DMS 273 treated with DMSO at 0.1 percent for 48 hours (cell line): Measurements from ENCODE around the gene MUC5B.
"Not testable (repeated sequence)": the region's sequence is repeated elsewhere in the genome, so short reads cannot be mapped to it uniquely, and the experiment has no call there.

Experiments used
- DNase-seq: peaks from one replicate; lab custom pipeline; 2025; lab: John Stamatoyannopoulos, UW

MUC5B gene

GRCh38 chr11:1189816-1190215, 33.0 kb upstream of the MUC5B start:
- DNase-seq = not testable (repeated sequence)

DNA sequence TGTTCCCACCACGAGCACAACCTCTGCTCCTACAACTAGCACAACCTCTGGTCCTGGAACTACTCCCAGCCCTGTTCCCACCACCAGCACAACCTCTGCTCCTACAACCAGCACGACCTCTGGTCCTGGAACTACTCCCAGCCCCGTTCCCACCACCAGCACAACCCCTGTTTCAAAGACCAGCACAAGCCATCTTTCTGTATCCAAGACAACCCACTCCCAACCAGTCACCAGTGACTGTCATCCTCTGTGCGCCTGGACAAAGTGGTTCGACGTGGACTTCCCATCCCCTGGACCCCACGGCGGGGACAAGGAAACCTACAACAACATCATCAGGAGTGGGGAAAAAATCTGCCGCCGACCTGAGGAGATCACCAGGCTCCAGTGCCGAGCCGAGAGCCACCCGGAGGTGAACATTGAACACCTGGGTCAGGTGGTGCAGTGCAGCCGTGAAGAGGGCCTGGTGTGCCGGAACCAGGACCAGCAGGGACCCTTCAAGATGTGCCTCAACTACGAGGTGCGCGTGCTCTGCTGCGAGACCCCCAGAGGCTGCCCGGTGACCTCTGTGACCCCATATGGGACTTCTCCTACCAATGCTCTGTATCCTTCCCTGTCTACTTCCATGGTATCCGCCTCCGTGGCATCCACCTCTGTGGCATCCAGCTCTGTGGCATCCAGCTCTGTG, 30.9 kb upstream of the MUC5B start:
- DNase-seq = not testable (repeated sequence)

DNA sequence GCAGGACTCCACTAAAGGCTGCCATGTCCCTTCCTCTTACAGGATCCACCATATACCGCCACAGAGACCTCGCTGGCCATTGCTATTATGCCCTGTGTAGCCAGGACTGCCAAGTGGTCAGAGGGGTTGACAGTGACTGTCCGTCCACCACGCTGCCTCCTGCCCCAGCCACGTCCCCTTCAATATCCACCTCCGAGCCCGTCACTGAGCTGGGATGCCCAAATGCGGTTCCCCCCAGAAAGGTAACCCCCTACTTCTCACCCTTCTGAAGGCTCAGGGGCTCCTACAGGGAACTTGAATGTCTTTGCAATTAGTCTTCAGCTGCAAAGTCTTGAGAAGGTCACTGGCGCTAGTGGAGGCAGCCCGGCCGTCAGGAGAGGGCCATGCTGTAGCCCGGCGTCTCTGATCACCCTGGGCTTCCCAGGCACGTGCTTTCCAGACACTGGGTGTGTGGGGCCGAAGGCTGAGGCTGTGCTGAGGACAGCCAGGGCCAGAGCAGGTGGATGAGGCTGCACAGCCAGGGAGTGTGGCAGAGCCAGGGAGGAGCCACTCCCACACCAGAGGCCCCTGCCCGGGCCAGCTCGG, 30.0 kb upstream of the MUC5B start:
- no peak for DNase-seq

DNA sequence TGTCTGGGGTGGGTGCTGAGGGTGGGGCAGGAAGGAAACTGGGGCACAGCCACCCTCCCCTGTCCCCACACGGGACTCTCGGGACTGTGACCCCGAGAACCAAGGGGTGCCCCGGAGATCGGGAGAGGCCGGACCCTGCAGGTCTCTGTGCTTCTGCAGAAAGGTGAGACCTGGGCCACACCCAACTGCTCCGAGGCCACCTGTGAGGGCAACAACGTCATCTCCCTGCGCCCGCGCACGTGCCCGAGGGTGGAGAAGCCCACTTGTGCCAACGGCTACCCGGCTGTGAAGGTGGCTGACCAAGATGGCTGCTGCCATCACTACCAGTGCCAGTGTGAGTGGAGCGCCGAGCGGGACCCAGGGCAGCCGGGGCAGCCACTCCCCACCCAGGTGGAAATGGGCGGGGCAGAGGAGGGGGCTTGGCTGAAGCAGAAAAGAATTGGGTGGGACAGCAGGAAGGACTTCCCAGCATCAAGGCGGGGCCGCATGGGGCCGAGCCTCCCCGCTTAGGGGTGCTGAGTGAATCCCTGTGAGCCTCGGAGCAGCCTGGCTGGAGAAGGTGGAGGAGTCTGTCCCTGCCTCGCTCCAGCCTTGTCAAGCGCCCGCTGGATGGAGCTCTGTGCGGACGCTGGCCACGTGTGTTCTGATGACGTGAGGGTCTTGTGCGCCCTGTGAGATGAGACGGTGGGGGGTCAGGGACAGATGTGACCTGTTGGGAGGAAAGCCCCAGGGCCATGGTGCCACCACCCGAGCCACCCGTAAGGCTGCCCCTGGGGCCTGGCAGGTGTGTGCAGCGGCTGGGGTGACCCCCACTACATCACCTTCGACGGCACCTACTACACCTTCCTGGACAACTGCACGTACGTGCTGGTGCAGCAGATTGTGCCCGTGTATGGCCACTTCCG, 29.3 kb upstream of the MUC5B start:
- no peak for DNase-seq

GRCh38 chr11:1194231-1194976, 28.5 kb upstream of the MUC5B start:
- no peak for DNase-seq

DNA sequence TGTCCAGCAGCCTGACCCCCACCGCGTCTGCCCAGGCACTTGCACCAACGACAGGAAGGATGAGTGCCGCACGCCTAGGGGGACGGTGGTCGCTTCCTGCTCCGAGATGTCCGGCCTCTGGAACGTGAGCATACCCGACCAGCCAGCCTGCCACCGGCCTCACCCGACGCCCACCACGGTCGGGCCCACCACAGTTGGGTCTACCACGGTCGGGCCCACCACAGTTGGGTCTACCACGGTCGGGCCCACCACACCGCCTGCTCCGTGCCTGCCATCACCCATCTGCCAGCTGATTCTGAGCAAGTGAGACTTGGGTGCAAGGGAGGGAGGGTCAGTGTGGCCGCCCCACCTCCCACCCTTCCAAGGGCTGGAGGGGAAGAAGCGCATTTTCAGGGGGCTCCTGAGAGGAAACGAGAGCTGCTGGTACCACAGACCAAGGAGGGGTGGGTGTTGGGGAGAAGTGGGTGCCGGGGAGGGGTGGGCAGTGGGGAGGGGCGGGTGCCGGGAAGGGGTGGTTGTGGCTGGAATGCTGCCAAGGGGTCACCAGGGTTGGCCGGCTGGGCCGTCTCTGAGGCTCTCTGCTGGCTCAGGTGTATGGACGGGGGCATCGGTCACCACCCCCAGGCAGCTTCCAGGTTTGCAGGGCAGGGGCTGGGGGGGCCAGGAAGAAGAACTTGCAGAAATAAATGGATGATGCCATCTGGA, 27.7 kb upstream of the MUC5B start:
- DNase-seq = no peak

GRCh38 chr11:1195682-1196515, 27.0 kb upstream of the MUC5B start:
- no peak for DNase-seq

- no peak for DNase-seq
These were observed 26.1 kb upstream of the MUC5B start for GRCh38 chr11:1196516-1197391.

- DNase-seq = no peak
These were observed 25.4 kb upstream of the MUC5B start for GRCh38 chr11:1197431-1197885.

- DNase-seq = no peak
These were observed 24.8 kb upstream of the MUC5B start for GRCh38 chr11:1197886-1198560.

DNA sequence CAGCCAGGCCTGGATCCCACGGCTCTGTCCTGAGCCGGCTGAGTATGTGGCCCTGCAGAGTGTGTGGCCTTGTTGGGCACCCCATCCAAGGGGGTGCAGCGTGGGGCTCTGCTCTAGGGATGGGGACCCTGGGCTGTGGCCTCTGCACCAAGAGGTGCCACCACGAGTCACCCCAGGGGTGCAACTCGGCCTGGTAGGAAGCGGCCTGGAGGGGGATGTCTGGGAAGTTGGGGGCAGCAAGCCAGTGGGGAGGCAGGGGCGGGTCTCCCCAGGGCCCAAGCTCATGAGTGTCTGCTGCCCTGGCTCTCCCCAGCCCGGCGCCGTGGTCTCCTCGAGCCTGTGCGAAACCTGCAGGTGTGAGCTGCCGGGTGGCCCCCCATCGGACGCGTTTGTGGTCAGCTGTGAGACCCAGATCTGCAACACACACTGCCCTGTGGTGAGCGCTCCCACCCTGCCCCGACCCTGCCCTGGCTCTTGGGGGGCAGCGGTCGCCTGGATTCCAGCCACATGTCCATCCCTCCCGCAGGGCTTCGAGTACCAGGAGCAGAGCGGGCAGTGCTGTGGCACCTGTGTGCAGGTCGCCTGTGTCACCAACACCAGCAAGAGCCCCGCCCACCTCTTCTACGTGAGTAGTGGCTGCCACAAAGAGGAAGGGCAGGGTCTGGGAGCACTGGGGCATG, 24.2 kb upstream of the MUC5B start:
- DNase-seq = no peak

DNA sequence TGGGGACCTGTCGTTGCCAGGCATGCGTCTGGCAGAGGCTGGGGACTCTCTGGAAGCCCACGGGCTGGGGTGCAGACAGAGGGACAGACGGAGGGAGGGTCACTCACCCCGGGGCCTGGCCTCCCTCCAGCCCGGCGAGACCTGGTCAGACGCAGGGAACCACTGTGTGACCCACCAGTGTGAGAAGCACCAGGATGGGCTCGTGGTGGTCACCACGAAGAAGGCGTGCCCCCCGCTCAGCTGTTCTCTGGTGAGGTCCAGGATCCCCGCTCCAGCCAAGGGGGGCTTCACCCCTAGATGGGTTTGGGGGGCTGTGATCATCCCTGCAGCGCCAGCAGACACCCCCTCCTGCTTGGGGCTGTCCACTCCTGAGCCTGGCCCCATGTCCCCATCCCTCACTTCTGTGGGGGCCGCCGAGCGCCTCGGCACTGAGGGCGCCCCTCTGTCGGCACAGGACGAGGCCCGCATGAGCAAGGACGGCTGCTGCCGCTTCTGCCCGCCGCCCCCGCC, 23.6 kb upstream of the MUC5B start:
- no peak for DNase-seq

DNA sequence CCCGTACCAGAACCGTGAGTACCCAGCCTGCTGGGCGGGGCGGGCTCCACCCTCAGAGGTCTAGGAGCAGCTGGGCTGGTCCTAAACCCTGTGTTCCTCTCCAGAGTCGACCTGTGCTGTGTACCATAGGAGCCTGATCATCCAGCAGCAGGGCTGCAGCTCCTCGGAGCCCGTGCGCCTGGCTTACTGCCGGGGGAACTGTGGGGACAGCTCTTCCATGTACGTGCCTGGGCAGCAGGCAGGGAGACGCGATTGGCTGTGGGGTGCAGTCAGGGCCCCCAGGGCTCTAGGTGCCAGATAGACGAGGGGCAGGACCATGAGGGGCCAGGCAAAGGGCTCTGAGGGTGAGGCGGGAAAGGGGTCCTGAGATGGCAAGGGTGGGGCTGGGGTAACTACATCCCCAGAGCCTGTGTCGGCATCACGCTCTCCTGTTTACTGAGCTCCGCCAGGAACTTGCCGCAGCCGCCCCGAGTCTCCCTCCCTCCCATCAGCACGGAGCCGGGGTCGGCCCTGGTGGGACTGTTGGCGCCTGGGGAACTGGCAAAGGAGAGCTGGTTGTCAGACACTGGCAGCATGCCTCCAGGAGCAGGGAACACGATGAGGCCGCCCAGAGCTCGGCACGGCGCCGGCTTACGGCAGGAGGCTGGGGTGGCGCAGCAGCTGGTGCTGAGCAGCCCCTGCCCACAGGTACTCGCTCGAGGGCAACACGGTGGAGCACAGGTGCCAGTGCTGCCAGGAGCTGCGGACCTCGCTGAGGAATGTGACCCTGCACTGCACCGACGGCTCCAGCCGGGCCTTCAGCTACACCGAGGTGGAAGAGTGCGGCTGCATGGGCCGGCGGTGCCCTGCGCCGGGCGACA, 22.9 kb upstream of the MUC5B start:
- DNase-seq = no peak

- DNase-seq = no peak
These were observed 22.2 kb upstream of the MUC5B start for GRCh38 chr11:1200611-1201191.

- DNase-seq = no peak
These were observed 21.3 kb upstream of the MUC5B start for GRCh38 chr11:1201395-1202153.

DNA sequence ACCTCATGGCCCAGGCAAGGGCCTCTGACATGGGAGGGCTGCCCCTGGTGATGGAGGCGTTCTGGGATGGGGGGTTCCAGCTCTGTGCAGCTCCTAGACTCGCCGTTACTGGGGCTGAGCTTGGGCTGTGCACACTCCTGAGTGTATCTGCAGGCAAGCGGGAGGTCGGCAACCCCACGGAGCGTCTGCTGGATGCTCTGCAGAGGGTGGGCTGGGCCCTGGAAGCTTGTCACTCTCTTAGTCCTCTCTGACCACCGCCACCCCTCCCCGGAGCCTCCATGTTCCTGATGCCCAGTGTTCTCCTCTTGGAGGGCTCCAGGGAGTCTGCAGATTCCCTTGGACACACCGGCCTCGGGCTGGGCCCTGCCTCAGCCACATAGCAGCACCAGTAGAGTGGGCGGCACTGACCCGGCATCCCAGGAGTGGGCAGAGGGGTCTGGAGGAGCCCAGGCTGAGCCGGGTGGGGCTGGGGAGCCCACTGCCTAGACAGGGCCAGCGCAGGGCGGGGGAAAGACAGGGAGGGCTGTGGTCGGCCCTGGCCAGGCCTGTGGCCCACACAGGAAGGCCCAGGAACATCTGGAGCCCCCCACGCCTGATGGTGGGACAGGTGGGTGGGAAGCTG, 20.6 kb upstream of the MUC5B start:
- no peak for DNase-seq
